Measurements from ENCODE around the gene LLGL1.

Gene LLGL1

GRCh38 chr17:18253947-18254821 lies 28.7 kb downstream of the LLGL1 start:
- no peak for FAIRE-seq

- no peak for FAIRE-seq
Measured at GRCh38 chr17:18254888-18255649, 29.6 kb downstream of the LLGL1 start.

- no peak for FAIRE-seq
Measured at GRCh38 chr17:18256351-18256750, 30.9 kb downstream of the LLGL1 start.

GRCh38 chr17:18256776-18257175 lies 31.3 kb downstream of the LLGL1 start:
- no peak for FAIRE-seq

GRCh38 chr17:18257268-18257981 lies 32.0 kb downstream of the LLGL1 start:
- FAIRE-seq = no peak

GRCh38 chr17:18257982-18258355 lies 32.5 kb downstream of the LLGL1 start:
- FAIRE-seq = no peak

GRCh38 chr17:18258356-18259038 lies 33.1 kb downstream of the LLGL1 start, which contains the start of gene FLII:
TSS of gene FLII (minus strand) at chr17:18258738. CDS start at chr17:18258690, 48 bp downstream.
- FAIRE-seq = no peak

- peak; percentile 71 for FAIRE-seq
Measured at GRCh38 chr17:18259621-18260331, 34.3 kb downstream of the LLGL1 start.

GRCh38 chr17:18260332-18261145 lies 35.1 kb downstream of the LLGL1 start, which contains the start of gene MIEF2:
TSS of gene MIEF2 (plus strand) at chr17:18260662. CDS start at chr17:18262721, 2,059 bp downstream.
- peak; percentile 98 for FAIRE-seq

- no peak for FAIRE-seq
Measured at GRCh38 chr17:18261146-18261515, 35.7 kb downstream of the LLGL1 start.

GRCh38 chr17:18261659-18262058 lies 36.2 kb downstream of the LLGL1 start:
- FAIRE-seq = no peak

GRCh38 chr17:18262111-18262510 lies 36.7 kb downstream of the LLGL1 start:
- FAIRE-seq = no peak

GRCh38 chr17:18262641-18263040 lies 37.2 kb downstream of the LLGL1 start:
- no peak for FAIRE-seq

- FAIRE-seq = no peak
Measured at GRCh38 chr17:18263885-18264682, 38.6 kb downstream of the LLGL1 start.

- FAIRE-seq = no peak
Measured at GRCh38 chr17:18267366-18267765, 41.9 kb downstream of the LLGL1 start.

GRCh38 chr17:18267927-18268711 lies 42.7 kb downstream of the LLGL1 start:
- peak; percentile 25 for FAIRE-seq

GRCh38 chr17:18270046-18270931 lies 44.9 kb downstream of the LLGL1 start:
- FAIRE-seq = no peak

GRCh38 chr17:18277076-18277475 lies 51.6 kb downstream of the LLGL1 start:
- FAIRE-seq = no peak

All from G401.6 (cell line).